Loucy (cell line): ENCODE results near the gene BCLAF3.

Source experiments
- H2AFZ ChIP-seq: fragments of 200-600 bp; sonication (generic); 2 replicates; pipeline ENCODE4 v1.6.0; 2016; ENCODE audit warnings: antibody characterized with exemption, mild to moderate bottlenecking, low read length, moderate library complexity
- H3F3A ChIP-seq: fragments of 200-600 bp; 2 replicates; pipeline ENCODE4 v1.6.0; 2016; ENCODE audit warnings: antibody characterized with exemption, low read depth, mild to moderate bottlenecking
- H3K27me3 ChIP-seq: fragments of 200-600 bp; sonication (generic); 2 replicates; pipeline ENCODE4 v1.6.1; 2014; ENCODE audit warnings: low read length, mild to moderate bottlenecking; ENCODE audit not compliant: insufficient read depth, poor library complexity, severe bottlenecking
- H3K36me3 ChIP-seq: fragments of 200-600 bp; sonication (generic); 2 replicates; pipeline ENCODE4 v1.6.1; 2016; ENCODE audit warnings: low read length; ENCODE audit not compliant: insufficient read depth
- H3K4me1 ChIP-seq: fragments of 200-600 bp; sonication (generic); 2 replicates; pipeline ENCODE4 v1.5.1; 2014; ENCODE audit warnings: low read length, mild to moderate bottlenecking; ENCODE audit not compliant: insufficient read depth, poor library complexity, severe bottlenecking
- H3K4me2 ChIP-seq: fragments of 200-600 bp; sonication (generic); 2 replicates; pipeline ENCODE4 v1.6.0; 2014; ENCODE audit warnings: antibody characterized with exemption, low read length, low read depth, mild to moderate bottlenecking; ENCODE audit not compliant: poor library complexity, severe bottlenecking
- H3K4me3 ChIP-seq: fragments of 200-600 bp; sonication (generic); 2 replicates; pipeline ENCODE4 v1.5.1; 2014; ENCODE audit warnings: low read length, mild to moderate bottlenecking, mixed read lengths; ENCODE audit not compliant: poor library complexity, severe bottlenecking
- H3K79me2 ChIP-seq: fragments of 200-600 bp; sonication (generic); 2 replicates; pipeline ENCODE4 v1.6.1; 2014; ENCODE audit warnings: low read length; ENCODE audit not compliant: insufficient read depth
- H3K9ac ChIP-seq: fragments of 200-600 bp; sonication (generic); 2 replicates; pipeline ENCODE4 v1.6.0; 2014; ENCODE audit warnings: mild to moderate bottlenecking, low read depth, low read length, moderate library complexity; ENCODE audit not compliant: poor library complexity, severe bottlenecking
- H3K9me2 ChIP-seq: fragments of 200-600 bp; sonication (generic); replicated peaks from 2 replicates; pipeline ENCODE4 v1.6.1; 2016; ENCODE audit warnings: low read depth, low read length, mixed read lengths
- H3K9me3 ChIP-seq: fragments of 200-600 bp; sonication (generic); 2 replicates; pipeline ENCODE4 v1.6.1; 2014; ENCODE audit warnings: mild to moderate bottlenecking, antibody characterized with exemption, low read length, low read depth; ENCODE audit not compliant: insufficient read depth
- H4K20me1 ChIP-seq: fragments of 200-600 bp; sonication (generic); 2 replicates; pipeline ENCODE4 v1.6.0; 2014; ENCODE audit warnings: antibody characterized with exemption, low read length, mild to moderate bottlenecking; ENCODE audit not compliant: insufficient read depth, poor library complexity, severe bottlenecking
- CTCF ChIP-seq: fragments of 200-600 bp; sonication (generic); conservative IDR thresholded peaks from 2 replicates; pipeline ENCODE4 v1.5.1; 2014; ENCODE audit warnings: mild to moderate bottlenecking, antibody characterized with exemption, low read length
- EZH2phosphoT487 ChIP-seq: fragments of 200-600 bp; IDR thresholded peaks from 2 replicates; pipeline ENCODE4 v1.6.1; 2018; ENCODE audit warnings: antibody characterized with exemption, mild to moderate bottlenecking, moderate library complexity, borderline replicate concordance

The BCLAF3 gene

GRCh38 chrX:19991350-19991718 lies 473 bp upstream of the BCLAF3 start:
- Histone ChIP-seq H3K4me1 (peaks cover 13% of the 10 kb centered on the region), H4K20me1 (no peaks in the 10 kb centered on the region), H3K9me2 (no peaks in the 10 kb centered on the region), H3K36me3 (no peaks in the 10 kb centered on the region), H3K27me3 (no peaks in the 10 kb centered on the region), H3K9me3 (no peaks in the 10 kb centered on the region), H3K79me2 (peaks cover 29% of the 10 kb centered on the region), H3K4me3 (peak overlapping the region; percentile 70), H2AFZ (peak overlapping the region; percentile 81; the same call in 1 of the 2 replicates), H3K4me2 (peak overlapping the region; percentile 70), H3F3A (no peaks in the 10 kb centered on the region), H3K9ac (peak overlapping the region; percentile 54)
- TF ChIP-seq CTCF, result no peak
- TF ChIP-seq EZH2phosphoT487, result no peak

- Histone ChIP-seq H3K4me2 (peak overlapping the region; percentile 81), H3K9me3 (no peaks in the 10 kb centered on the region), H3K79me2 (peaks cover 40% of the 10 kb centered on the region), H3K4me1 (peaks cover 13% of the 10 kb centered on the region), H4K20me1 (no peaks in the 10 kb centered on the region), H3F3A (no peaks in the 10 kb centered on the region), H3K4me3 (peak overlapping the region; percentile 79), H3K9me2 (no peaks in the 10 kb centered on the region), H2AFZ (peak overlapping the region; percentile 60; the same call in 1 of the 2 replicates), H3K27me3 (no peaks in the 10 kb centered on the region), H3K9ac (peak overlapping the region; percentile 72), H3K36me3 (no peaks in the 10 kb centered on the region)
- TF ChIP-seq CTCF, result no peak
- no peak for TF ChIP-seq EZH2phosphoT487
These were observed 708 bp downstream of the BCLAF3 start for GRCh38 chrX:19990151-19990555.

GRCh38 chrX:19987856-19988255 lies 3.0 kb downstream of the BCLAF3 start:
- Histone ChIP-seq H4K20me1 (no peaks in the 10 kb centered on the region), H3K9ac (no peak overlapping the region), H3K4me1 (peaks cover 13% of the 10 kb centered on the region), H3K79me2 (peaks cover 42% of the 10 kb centered on the region), H3K9me3 (no peaks in the 10 kb centered on the region), H3K36me3 (no peaks in the 10 kb centered on the region), H2AFZ (no peak overlapping the region), H3K9me2 (no peaks in the 10 kb centered on the region), H3K4me2 (peak overlapping the region; percentile 62), H3K4me3 (no peak overlapping the region), H3K27me3 (no peaks in the 10 kb centered on the region), H3F3A (no peaks in the 10 kb centered on the region)
- TF ChIP-seq EZH2phosphoT487 (no peak), CTCF (peak; percentile 39)
